ENCODE measurements around the gene LCOR. TPM values are rescaled to one million over a fixed set of nuclear protein-coding genes. Genes with fewer than 3 reads are reported as not detected.

The LCOR gene
- total and polyA plus RNA-seq, 9 of the 15 experiments (the other 6 are each of a cell fraction or from before 2014, with no cell fraction given) = 3.6 to 25.2 (median 14.4) TPM

GRCh38 chr10:96830511-96831199 lies 1.4 kb upstream of the LCOR start (continued):
- TF ChIP-seq BCL6 (CRISPR knock-in tag; IDR thresholded peaks at IDR 0.05) (no peak), MAZ (CRISPR knock-in tag; conservative IDR thresholded peaks at IDR 0.05 in 1 of 2, IDR thresholded peaks at IDR 0.05 in 1 of 2) (no peak), SNRNP70 (optimal IDR thresholded peaks at IDR 0.05; ENCODE audit: low read depth, low read length) (no peak), ZNF778 (CRISPR knock-in tag; IDR thresholded peaks at IDR 0.05) (no peak), ZNF212 (CRISPR knock-in tag; IDR thresholded peaks at IDR 0.05) (no peak), FOXM1 (IDR thresholded peaks at IDR 0.05; ENCODE audit: low read depth) (peak; percentile 28; the same call in 1 of the 2 replicates), FOXM1 (CRISPR knock-in tag; IDR thresholded peaks at IDR 0.05; ENCODE audit: low read depth) (no peak), CBFA2T3 (IDR thresholded peaks at IDR 0.05) (no peak), HOXB6 (CRISPR knock-in tag; IDR thresholded peaks at IDR 0.05; ENCODE audit: borderline replicate concordance) (no peak), ESRRB (CRISPR knock-in tag; IDR thresholded peaks at IDR 0.05; ENCODE audit: borderline replicate concordance) (no peak), ZFP36 (IDR thresholded peaks at IDR 0.05; ENCODE audit: low read depth, low read length, partially characterized antibody) (no peak), CAMTA2 (CRISPR knock-in tag; conservative IDR thresholded peaks at IDR 0.05) (no peak), YY1 (IDR thresholded peaks at IDR 0.05; ENCODE audit: borderline replicate concordance in 1 of 3, control insufficient read depth in 1 of 3, extremely low read depth in 1 of 3, insufficient read depth in 3 of 3, insufficient read length in 1 of 3, insufficient replicate concordance in 2 of 3, low read depth in 1 of 3, low read length in 2 of 3) (peak in 1 of 3 experiments; percentile 52), EWSR1 (IDR thresholded peaks at IDR 0.05; ENCODE audit: borderline replicate concordance, low read depth, partially characterized antibody) (no peak), RNF2 (IDR thresholded peaks at IDR 0.05) (no peak), KDM5B (IDR thresholded peaks at IDR 0.05; ENCODE audit: insufficient replicate concordance, low read depth, low read length) (no peak), ZBTB33 (CRISPR knock-in tag; IDR thresholded peaks at IDR 0.05) (peak; percentile 53), SMC3 (conservative IDR thresholded peaks at IDR 0.05; ENCODE audit: insufficient read depth, low read depth, low read length) (0 out of 2 replicates have a peak, but pooled peaks have one; percentile 44), FOXJ3 (CRISPR knock-in tag; IDR thresholded peaks at IDR 0.05) (no peak)
- TF ChIP-seq, protein P1, sequence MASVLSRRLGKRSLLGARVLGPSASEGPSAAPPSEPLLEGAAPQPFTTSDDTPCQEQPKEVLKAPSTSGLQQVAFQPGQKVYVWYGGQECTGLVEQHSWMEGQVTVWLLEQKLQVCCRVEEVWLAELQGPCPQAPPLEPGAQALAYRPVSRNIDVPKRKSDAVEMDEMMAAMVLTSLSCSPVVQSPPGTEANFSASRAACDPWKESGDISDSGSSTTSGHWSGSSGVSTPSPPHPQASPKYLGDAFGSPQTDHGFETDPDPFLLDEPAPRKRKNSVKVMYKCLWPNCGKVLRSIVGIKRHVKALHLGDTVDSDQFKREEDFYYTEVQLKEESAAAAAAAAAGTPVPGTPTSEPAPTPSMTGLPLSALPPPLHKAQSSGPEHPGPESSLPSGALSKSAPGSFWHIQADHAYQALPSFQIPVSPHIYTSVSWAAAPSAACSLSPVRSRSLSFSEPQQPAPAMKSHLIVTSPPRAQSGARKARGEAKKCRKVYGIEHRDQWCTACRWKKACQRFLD (CRISPR knock-in tag; IDR thresholded peaks at IDR 0.05) = no peak
- TF ChIP-seq, protein P2, sequence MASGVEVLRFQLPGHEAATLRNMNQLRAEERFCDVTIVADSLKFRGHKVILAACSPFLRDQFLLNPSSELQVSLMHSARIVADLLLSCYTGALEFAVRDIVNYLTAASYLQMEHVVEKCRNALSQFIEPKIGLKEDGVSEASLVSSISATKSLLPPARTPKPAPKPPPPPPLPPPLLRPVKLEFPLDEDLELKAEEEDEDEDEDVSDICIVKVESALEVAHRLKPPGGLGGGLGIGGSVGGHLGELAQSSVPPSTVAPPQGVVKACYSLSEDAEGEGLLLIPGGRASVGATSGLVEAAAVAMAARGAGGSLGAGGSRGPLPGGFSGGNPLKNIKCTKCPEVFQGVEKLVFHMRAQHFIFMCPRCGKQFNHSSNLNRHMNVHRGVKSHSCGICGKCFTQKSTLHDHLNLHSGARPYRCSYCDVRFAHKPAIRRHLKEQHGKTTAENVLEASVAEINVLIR (CRISPR knock-in tag; IDR thresholded peaks at IDR 0.05) = no peak
- TF ChIP-seq, protein P3, sequence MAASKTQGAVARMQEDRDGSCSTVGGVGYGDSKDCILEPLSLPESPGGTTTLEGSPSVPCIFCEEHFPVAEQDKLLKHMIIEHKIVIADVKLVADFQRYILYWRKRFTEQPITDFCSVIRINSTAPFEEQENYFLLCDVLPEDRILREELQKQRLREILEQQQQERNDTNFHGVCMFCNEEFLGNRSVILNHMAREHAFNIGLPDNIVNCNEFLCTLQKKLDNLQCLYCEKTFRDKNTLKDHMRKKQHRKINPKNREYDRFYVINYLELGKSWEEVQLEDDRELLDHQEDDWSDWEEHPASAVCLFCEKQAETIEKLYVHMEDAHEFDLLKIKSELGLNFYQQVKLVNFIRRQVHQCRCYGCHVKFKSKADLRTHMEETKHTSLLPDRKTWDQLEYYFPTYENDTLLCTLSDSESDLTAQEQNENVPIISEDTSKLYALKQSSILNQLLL (CRISPR knock-in tag; IDR thresholded peaks at IDR 0.05; ENCODE audit: borderline replicate concordance) = no peak
